GM23338 (cell line): ENCODE results near the gene KCNN3.

Source experiments
- CTCF ChIP-seq, 2 experiments: fragments of 200-600 bp in 1 of 2; sonication (generic) in 1 of 2; conservative IDR thresholded peaks; 2 replicates each; pipeline versions ENCODE4 v1.5.1 to v1.6.1; 2016 to 2017; ENCODE audit warnings: antibody characterized with exemption in 2 of 2, low read depth in 2 of 2, mild to moderate bottlenecking in 2 of 2, moderate library complexity in 1 of 2
- EZH2 ChIP-seq: fragments of 200-600 bp; sonication (generic); IDR thresholded peaks from one replicate; pipeline ENCODE4 v1.8.0; 2017; ENCODE audit warnings: antibody characterized with exemption, mild to moderate bottlenecking, low read depth; ENCODE audit not compliant: unreplicated experiment
- POLR2AphosphoS5 ChIP-seq: IDR thresholded peaks from 2 replicates; pipeline ENCODE4 v1.6.1; 2016; ENCODE audit warnings: antibody characterized with exemption, low read depth
- REST ChIP-seq: IDR thresholded peaks from one replicate; pipeline ENCODE4 v1.6.1; 2018; ENCODE audit warnings: antibody characterized with exemption; ENCODE audit not compliant: unreplicated experiment
- TF ChIP-seq, protein P1 (sequence below): IDR thresholded peaks from 2 replicates; pipeline ENCODE4 v1.6.1; 2016; ENCODE audit warnings: antibody characterized with exemption

DNA sequence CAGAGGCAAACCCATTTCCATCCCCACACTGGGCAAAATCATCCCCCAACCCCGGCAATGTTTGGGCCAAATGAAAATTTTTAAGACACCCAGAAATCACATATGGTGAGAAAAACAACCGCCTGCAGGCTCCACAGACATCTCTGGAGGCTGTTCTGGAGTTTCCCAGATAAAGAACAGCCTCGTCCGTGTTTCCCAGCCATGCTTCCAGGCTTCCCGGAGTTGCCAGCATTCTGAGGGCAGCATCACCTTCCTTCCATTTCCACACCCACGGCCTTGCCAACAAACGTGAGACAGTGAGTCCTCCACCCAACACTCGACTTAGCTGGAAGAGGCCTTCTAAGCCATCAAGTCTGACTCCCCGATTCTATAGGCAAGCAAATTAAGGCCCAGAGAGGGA is 36.9 kb downstream of the KCNN3 start:
- no peak for TF ChIP-seq CTCF (conservative IDR thresholded peaks at IDR 0.05; ENCODE audit: low read depth in 2 of 2)
- TF ChIP-seq EZH2, result no peak
- TF ChIP-seq, protein P1, sequence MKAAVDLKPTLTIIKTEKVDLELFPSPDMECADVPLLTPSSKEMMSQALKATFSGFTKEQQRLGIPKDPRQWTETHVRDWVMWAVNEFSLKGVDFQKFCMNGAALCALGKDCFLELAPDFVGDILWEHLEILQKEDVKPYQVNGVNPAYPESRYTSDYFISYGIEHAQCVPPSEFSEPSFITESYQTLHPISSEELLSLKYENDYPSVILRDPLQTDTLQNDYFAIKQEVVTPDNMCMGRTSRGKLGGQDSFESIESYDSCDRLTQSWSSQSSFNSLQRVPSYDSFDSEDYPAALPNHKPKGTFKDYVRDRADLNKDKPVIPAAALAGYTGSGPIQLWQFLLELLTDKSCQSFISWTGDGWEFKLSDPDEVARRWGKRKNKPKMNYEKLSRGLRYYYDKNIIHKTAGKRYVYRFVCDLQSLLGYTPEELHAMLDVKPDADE, result no peak
- no peak for TF ChIP-seq REST
- TF ChIP-seq POLR2AphosphoS5, result no peak
